HG02852 (cell line): ENCODE measurements around the gene CMTR1.

ENCODE experiments used
- ATAC-seq: cut with Tn5 transposase; IDR thresholded peaks from one replicate; pipeline ENCODE4 v1.9.1; 2021; ENCODE audit warnings: mild to moderate bottlenecking, moderate library complexity; ENCODE audit not compliant: unreplicated experiment

Gene CMTR1

DNA sequence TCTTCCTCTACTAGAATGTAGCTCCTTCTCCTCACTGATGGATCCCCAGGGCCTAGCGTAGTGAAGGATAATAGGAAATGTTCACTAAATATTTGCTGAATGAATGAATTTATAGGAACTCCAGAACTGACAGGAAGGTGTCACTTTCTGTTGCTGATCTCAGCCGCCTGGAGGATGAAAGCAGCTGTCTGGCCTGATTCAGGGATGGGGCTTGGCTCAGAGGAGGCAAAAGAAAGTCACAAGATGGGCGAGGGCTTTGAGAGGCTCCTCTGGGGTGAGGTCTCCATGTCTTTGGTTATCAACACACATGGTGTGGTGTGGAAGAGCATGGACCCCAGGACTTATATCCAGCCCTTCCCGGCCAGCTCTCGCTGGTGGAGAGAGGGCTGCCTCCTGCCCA is 78.2 kb downstream of the CMTR1 start:
- no peak for ATAC-seq

DNA sequence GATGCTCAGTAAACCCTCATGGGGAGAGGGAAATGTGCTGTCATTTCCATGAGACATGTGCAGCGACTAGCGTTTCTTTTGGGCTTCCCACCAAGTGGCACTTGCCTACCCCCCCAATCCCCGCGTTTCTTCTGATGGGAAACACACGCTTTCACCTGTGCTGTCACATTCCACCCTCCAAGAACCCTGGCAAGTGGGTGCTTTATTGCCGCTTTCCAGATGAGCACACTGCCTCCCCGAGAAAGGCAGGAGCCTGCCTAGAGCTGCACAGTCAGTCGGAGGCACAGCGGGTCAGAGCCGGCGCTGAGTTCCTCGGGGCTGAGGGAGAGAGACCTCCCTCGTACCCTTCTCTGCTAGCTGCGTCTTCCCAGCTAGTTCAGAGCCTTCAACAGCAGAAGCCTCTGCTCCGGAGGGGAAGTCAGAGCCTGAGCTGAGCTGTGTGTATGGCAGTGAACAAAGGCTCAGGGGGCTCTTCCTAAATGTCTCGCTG is 78.9 kb downstream of the CMTR1 start:
- no peak for ATAC-seq

DNA sequence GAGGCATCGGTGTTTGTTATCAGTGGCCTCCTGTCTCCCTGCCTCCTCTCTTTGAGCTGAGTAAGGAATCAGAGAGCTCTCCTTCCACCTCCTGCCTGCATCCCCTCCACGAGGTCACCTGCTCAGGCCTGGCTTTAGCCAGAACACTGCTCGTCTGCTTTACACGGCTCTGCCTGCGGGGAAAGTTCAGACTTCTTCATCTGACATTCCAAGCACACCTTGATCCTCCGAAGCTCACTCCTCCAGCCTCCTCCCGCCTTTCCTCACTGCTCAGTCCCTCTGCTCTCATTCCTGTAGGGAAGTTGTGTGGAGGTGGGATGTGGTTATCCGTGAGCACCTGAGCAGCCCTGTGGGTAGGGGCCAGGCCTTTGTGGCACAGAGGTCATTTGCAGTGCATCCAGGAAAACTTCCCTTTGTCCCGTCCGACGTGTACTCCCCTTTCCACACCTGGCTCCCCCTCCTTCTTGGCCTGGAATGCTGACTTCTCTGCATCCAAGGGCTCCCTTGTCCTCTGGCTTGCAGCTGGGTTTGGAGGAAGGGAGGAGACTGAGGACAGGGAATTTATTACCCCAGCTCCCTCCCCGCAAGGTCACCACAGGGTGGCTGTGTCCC is 79.5 kb downstream of the CMTR1 start:
- no peak for ATAC-seq

DNA sequence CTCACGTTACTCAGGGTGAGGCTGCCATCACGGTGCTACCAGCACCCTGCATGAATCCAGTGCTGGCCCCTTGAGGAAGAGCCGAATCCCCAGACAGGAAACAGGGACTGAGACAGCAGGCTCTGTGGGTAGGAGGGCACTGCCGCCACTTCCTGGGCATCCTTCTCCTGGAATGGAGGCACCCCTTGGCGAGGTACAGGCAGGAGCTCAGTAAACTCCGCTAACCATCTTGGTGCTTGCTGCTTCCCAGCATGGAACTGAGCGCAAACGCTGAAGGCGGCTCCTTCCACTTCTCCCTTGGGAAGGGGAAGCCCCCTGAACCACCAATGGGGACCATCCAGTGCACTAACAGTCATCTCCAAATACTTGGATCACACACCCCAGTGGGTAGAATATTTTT is 80.1 kb downstream of the CMTR1 start:
- no peak for ATAC-seq

DNA sequence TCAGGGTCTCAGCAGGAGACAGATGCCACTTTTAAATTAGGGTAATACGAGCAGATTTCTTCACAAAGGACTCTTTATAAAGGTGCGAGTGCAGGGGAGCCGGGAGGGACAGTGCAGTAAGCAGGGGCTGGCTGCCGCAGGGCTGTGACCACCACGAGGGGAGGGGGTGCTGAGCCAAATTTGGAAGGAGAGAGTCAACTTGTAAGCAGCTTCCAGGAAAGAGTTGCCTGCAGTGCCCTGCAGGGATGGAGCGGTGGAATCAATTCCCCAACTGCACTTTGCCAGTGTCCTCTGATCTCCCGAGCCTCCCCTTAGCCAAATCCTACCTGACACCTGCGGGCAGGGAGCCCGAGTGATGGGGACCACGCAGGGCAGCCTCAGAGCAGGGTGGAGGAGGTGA is 80.6 kb downstream of the CMTR1 start:
- no peak for ATAC-seq

DNA sequence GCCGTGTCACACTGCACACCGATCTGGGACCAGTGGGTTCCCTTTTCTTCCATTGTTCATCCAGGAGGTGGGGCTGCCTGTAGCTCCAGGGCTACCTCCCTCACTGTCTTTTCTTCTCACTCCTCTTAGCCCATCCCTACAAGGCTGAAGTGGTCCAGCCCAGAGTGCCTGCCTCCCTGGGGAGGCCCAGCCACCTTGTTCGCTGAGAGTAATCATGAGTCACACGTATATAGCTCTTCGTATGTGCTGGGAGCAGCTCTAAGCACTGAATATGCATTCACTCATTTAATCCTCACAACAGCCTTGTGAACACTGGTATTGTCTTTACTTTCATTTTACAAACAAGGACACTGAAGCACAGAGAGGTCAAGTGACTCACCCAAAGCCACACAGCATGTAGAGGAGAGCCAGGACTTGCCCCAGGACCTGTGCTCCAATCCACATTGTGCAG is 81.3 kb downstream of the CMTR1 start:
- no peak for ATAC-seq

DNA sequence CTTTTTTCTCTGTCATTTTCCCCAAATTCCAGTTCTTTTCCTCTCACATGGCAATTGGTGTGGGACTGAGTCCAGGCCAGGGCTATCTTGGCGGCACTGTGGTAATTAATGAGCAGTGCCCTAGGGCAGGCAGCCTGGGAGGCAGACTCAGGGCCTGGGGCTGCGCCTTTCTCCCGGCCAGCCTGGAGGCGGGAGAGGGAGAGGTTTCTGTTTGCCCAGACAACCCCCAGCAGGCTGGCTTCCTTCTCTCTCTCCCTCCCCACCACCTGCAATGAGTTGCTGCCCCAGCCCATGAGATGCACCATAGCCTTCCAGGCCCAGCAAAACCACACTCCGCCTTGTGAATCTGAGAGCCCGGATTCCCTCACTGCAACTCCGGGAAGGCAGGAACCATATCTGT is 81.8 kb downstream of the CMTR1 start:
- no peak for ATAC-seq

DNA sequence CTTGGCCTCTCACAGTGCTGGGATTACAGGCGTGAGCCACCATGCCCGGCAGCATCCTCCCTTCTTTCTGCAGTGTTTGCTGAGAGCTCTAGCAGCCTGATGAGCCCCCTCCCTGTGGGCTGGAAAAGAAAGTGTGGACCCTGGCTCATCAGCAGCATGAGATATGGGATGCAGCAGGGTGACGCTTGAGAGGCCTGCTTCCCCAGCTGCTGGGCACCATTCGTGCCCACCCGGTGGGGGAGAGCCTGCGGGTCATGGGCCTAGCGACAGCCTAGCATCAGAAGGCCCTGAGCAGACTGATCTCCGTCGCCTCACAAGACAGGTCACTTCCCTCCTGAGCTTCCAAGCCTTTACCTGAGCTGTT is 82.7 kb downstream of the CMTR1 start:
- no peak for ATAC-seq

DNA sequence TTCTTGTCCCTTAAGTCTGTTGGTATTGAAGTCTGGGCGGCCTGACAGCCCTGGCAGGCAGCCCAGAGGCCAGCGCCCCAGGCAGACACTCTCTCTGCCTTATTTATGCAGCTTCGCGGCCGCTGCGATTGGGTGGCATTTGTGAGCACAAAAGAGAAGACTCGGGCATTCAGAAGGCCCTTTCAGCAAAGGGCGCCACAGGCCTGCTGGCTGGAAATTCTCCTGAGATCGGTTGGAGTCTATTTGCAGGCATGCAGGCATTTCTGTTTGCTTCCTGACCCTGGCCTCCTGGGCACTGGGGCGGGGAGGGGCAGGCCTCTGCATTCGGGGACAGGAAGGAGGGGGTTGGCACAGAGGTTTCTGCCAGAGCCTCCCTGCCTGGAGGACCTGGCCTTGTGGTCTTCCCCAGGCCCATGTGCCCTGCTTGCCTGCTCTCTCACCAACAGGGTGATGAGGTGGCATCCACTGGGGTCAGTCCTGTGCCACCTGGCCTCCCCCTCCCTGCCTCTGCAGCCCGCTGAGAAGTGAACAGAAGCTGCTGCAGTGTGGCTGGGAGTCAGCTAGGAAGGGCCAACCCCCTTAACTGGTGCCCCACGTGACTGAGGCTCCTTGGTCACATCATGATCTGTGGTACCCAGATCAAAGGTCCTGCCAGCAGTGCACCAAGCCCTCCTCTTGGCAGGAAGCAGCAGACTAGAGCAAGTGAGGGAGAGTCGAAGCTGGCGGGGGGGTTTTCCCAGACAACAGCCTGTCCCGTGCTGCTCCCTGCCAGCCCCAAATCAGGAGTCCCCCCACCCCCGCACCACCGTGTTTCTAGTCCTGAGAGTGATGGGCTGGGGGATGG is 83.3 kb downstream of the CMTR1 start:
- ATAC-seq: peak; percentile 63

DNA sequence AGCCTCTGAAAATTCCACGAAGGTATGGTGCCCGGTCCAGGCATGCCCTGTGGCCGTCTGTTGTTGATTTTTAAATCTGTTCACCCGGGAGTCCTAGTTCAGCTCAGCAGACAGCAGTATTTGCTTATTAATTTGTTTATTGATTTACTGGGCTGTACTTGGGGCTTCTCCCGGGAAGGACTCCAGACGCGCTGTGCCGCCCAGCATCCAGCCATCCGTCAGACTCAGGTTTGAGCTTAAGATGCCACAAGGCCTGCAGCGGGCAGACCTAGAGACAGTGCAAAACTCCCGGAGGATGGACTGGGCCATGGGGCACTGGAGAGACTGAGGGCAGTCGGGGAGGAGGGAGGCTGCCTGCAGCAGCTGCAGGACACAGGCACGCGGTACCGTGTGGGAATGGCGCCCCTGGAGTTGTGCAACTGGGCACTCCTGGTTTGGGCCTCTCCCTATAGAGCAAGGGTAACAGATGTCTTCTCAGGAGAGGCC is 83.9 kb downstream of the CMTR1 start:
- ATAC-seq: no peak

DNA sequence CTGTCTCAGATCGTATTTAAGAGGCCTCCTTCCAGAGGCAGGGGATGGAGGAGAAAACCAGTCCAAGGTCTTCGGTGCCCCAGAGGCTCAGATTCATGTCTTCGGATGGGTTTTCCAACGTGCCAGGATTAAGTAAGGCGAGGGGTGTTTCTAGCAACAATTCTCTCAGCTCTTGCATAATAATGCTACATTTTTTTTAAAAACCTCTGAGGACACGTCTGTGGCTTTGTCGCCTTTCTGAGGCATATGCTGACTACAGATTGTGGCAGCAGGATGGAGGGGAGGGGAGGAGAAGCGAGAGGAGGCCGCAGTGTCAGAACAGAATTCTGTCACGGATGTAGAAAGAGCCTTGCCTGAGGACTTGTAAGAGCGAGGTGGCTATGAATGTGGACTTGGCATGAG is 84.4 kb downstream of the CMTR1 start:
- no peak for ATAC-seq

DNA sequence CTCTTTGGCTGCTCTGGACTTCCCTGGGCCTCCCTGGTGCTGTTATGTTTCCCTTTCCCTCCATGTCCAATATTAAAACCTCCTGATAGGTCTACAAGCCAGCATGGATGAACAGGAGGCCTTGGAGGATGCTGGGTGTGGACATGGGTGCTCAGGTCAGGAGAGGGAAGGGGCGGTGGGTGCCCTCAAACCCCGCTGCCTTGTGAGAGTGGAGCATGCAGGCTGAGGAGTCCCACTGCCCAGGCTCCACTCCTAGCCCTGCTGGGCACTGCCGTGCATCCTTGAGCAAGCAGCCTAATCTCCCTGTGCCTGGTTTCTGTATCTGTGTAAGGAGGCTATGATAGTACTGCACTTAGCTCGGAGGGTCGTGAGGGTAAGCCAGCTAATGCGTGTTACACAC is 85.1 kb downstream of the CMTR1 start:
- no peak for ATAC-seq

DNA sequence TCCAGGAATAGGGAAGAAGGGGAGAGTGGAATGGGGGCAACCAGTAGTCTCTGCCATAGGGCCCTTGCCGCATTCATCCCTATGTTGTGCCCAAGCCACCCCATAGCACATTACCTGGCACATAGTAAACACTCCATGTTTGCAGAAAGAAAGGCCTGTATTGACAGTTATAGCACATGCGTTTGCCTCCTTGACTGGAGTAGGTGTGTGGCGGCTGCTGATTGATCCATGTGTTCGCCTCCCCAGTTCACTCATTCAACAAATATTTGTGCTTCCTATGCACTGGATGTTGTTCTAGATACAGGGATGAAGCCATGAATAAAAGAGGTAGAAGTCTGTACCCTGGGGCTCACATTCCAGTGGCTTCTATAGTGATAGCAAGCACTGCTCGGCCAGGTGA is 86.4 kb downstream of the CMTR1 start:
- no peak for ATAC-seq

DNA sequence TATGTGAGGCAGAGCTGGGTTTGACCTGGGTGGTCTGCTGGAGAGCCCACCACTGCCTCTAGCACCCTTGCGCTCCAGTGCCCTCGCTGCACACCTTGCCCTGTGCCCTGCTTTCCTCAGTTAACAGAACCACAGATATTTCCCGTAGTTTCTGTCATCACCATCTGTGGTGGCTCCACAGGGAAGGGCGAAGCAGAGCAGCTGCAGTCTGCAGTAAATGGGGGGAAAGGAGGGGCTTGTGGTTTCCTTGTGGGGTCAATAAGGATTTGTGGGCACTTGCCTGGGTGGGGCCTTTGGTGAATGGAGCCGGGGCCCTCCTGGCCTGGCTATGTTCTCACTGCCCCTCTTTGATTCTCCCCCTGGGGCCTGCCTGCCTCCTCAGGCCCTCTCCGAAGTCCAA is 87.9 kb downstream of the CMTR1 start:
- no peak for ATAC-seq

DNA sequence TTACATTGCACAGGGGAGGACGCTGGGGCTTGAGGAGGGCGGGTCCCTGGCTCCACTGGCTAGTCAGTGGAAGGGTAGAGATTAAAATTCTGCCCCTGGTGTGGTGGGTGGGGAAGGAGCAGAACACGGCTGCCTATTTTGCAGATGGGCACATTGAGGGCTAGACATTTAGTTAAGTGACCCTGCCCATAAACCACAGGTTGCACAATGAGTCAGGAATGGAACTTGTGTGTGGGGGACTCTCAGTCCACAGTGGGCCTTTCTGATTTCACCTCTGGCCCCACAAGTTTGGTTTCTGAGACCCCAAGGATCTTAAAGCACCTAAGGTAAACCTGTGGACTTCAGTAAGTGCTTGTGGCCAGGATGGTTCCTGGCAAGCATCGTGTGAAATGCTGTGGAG is 88.7 kb downstream of the CMTR1 start:
- no peak for ATAC-seq

DNA sequence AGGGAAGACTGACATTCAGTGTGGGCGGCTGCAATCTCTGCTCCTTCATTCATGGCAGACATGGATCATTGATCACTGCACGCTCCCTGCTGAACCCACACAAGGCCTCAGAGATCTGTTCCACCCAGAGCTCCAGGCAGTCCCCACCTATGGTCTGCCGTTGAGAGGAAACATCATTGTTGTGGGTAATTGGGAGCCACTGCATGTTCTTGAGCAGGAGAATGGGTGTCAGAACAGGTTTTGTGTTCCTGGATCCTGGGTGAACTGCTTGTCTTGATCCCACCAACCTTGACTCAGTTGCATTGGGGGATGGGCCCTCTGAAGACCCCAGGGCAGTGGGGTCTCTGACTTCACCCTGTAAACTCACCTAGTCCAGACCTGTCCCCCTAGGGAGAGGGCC is 89.8 kb downstream of the CMTR1 start:
- ATAC-seq: no peak

DNA sequence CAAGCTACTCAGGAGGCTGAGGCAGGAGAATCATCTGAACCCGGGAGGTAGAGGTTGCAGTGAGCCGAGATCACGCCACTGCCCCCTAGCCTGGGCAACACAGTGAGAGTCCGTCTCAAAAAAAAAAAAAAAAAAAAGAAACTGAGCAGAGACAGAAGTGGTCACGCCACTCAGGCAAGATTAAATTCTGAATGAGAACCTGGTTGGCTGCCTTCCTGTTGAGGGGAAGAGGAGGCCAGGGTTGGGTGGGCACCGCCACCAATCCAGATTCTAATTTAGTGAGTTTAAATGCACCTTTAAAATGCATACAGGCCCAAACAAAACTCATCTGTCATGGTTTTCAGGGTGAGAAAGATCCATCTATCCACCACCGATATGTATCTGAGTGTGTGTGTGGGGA is 90.4 kb downstream of the CMTR1 start:
- ATAC-seq: no peak

DNA sequence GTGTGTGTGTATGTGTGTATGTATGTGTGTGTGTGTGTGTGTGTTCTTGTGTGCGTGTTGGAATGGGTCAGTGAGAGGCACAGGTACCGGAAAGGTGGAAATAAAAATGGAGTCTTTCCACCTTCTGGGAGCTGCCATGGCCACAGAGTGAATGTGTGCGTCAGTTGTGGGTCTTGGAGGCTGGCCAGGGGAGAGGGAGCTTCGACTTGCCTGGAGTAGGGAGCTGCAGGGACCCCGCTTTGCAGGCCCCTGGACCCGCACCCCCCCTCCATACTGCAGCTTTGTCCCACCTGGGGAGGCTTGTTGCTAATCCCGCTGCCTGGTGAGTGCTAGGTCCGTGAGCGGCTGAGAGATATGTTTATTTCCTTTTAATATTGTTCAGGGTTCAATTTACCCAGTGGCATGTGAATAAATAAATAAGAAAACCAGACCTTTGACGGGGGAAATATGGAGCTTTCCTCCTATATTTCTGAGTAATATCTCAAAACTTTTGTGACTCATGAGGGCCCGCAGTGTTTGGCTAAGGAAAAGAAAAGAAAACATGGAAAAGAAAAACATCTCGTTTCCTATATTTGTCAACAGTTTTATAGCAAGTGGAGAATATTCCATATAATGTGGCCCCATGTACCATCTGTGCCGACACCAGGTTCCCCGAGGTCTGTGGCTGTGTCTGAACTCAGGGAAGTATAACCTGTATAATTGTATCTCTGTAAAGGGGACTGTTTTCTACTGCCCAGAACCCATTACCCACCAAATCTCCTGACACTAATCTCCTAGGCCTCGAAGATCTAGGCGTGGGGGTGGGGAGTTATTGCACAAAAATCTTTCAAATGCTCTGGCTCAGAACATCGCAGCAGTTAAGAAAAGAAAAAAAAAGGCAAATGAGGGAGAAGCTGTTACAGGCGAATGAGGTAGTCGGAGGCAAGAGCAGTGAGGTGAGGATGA is 91.3 kb downstream of the CMTR1 start:
- no peak for ATAC-seq

DNA sequence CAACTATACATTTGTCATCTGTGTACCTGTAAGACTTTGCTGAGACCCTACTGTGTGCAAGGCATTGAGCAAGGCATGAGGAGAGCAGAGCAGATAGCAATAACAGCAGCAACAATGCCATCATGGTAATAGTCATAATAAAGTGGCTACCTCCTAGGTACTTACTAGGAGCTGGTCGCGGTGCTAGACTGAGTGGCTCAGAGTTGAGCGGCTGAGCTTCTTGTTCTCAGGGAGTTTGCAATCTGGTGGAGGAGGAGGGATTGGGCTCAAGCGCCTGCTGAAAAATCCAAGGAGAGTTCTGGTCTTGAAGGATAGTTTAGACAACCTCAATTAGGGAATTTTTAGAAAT is 91.9 kb downstream of the CMTR1 start:
- ATAC-seq: no peak

DNA sequence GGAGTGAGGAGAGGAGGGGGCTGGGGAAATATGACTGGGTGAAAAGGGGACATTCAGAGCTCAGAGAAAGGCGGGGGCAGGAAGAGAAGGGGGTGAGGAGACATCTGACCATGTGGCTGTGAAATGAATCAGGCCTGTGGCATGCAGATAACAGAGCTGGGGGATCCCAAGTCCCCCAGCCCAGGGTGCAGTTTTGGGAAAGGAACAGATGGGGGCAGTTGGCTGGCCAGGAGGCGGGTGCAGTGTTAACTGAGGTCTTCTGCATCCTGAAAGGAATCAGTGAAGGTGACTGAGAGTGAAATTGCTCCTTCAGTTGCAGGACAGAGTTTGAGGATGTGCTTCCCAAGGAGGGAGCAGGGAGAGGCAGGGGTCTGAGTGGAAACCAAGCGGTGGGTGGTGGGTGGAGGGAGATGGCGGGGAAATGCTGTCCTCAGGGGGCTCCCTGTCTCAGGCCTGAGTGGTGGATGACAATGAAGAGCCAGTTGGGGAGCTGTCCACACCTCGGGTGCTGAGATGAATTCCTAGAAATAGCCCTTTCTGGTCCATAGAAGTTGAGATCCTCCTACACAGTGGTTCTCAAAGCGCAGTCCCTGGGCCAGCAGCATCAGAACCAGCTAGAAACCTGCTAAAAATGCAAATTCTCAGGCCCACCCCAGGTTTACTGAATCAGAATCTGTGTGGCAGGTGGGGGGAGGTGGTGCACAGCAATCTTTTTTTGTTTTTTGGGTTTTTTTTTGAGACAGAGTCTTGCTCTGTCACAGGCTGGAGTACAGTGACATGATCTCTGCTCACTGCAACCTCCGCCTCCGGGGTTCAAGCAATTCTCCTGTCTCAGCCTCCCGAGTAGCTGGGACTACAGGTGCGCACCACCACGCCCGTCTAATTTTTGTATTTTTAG is 92.7 kb downstream of the CMTR1 start:
- ATAC-seq: no peak
